H1 (cell line): ENCODE data around the gene SDHAF2. TPM values are rescaled to one million over a fixed set of nuclear protein-coding genes. Genes with fewer than 3 reads are reported as not detected.

Source experiments
- CTCF ChIA-PET: fragments of 300-600 bp; sonication (Branson Sonifier 250); formaldehyde crosslinking; loops from one replicate; lab custom pipeline; 2021; ENCODE audit not compliant: partially characterized antibody; lab: Charles Lee
- POLR2A ChIA-PET: fragments of 300-600 bp; sonication (Branson Sonifier 250); formaldehyde crosslinking; loops from one replicate; lab custom pipeline; 2021; ENCODE audit warnings: inconsistent platforms; ENCODE audit not compliant: partially characterized antibody; lab: Charles Lee
- DNase-seq, 2 experiments: peaks; one replicate each; pipeline versions ENCODE4 v3.0.0 to v3.0.0-alpha.2; 2010 to 2022; ENCODE audit warnings: low spot score in 2 of 2, low read depth in 1 of 2, mixed read lengths in 1 of 2
- FAIRE-seq: peaks from 2 replicates; lab custom pipeline; 2011; peaks lifted over from hg19 to GRCh38; lab: Jason Lieb, UNC
- H2AFZ ChIP-seq: 2 replicates; pipeline ENCODE4 v1.8.1; 2012; ENCODE audit warnings: low read length, inconsistent platforms
- H2AK5ac ChIP-seq: 2 replicates; pipeline ENCODE4 v1.6.1; 2013; ENCODE audit warnings: low read depth, low read length
- H2BK120ac ChIP-seq: replicated peaks from 2 replicates; pipeline ENCODE3; 2013; ENCODE audit warnings: low read depth, low read length, inconsistent platforms
- H2BK12ac ChIP-seq: 2 replicates; pipeline ENCODE4 v1.6.1; 2013; ENCODE audit warnings: low read depth, low read length
- H2BK15ac ChIP-seq: 2 replicates; pipeline ENCODE4 v1.6.1; 2013; ENCODE audit warnings: low read length
- H2BK20ac ChIP-seq: 2 replicates; pipeline ENCODE4 v1.6.1; 2013; ENCODE audit warnings: low read length
- H2BK5ac ChIP-seq: 2 replicates; pipeline ENCODE4 v1.6.1; 2013; ENCODE audit warnings: low read depth, low read length
- H3K14ac ChIP-seq: 2 replicates; pipeline ENCODE4 v1.6.1; 2013; ENCODE audit warnings: inconsistent platforms; ENCODE audit not compliant: insufficient read length
- H3K18ac ChIP-seq: 2 replicates; pipeline ENCODE4 v1.6.1; 2013; ENCODE audit warnings: low read length; ENCODE audit errors: extremely low read depth
- H3K23ac ChIP-seq: 2 replicates; pipeline ENCODE4 v1.6.1; 2013; ENCODE audit warnings: inconsistent platforms; ENCODE audit not compliant: insufficient read length
- H3K23me2 ChIP-seq: 2 replicates; pipeline ENCODE4 v1.6.1; 2013; ENCODE audit warnings: low read depth, low read length
- H3K27ac ChIP-seq: 2 replicates; pipeline ENCODE4 v1.6.1; 2011; ENCODE audit warnings: low read depth, low read length, inconsistent platforms
- H3K27me3 ChIP-seq, 4 experiments: replicated peaks in 1 of 4; 1 replicate in 1 of 4; 2 replicates in 3 of 4; pipeline versions ENCODE4 v1.6.1 to v1.8.1; 2011 to 2013; ENCODE audit warnings: low read length in 3 of 4, mild to moderate bottlenecking in 3 of 4, inconsistent platforms in 2 of 4, mixed read lengths in 2 of 4, moderate library complexity in 1 of 4; ENCODE audit not compliant: control insufficient read depth in 3 of 4, insufficient read depth in 3 of 4; ENCODE audit errors: extremely low read depth in 1 of 4
- H3K36me3 ChIP-seq, 4 experiments: 2 replicates each; pipeline versions ENCODE4 v1.6.1 to v1.8.1; 2011 to 2013; ENCODE audit warnings: mild to moderate bottlenecking in 4 of 4, low read length in 3 of 4, moderate library complexity in 2 of 4, control low read depth in 1 of 4, inconsistent platforms in 1 of 4; ENCODE audit not compliant: insufficient read depth in 4 of 4, control insufficient read depth in 2 of 4
- H3K4ac ChIP-seq: replicated peaks from 2 replicates; pipeline ENCODE3; 2013; ENCODE audit warnings: low read length, low read depth, mixed read lengths, inconsistent platforms; ENCODE audit not compliant: insufficient read length
- H3K4me1 ChIP-seq, 4 experiments: replicated peaks in 1 of 4; 1 replicate in 1 of 4; 2 replicates in 3 of 4; pipeline versions ENCODE4 v1.6.1 to v1.8.1; 2011 to 2013; ENCODE audit warnings: low read length in 3 of 4, inconsistent platforms in 2 of 4, mixed read lengths in 1 of 4; ENCODE audit not compliant: insufficient read depth in 4 of 4, control insufficient read depth in 3 of 4
- H3K4me2 ChIP-seq, 2 experiments: 2 replicates each; pipeline versions ENCODE4 v1.6.1 to v1.8.1; 2011 to 2013; ENCODE audit warnings: low read depth in 2 of 2, low read length in 2 of 2, control low read depth in 1 of 2, inconsistent platforms in 1 of 2, mild to moderate bottlenecking in 1 of 2; ENCODE audit not compliant: insufficient read depth in 1 of 2
- H3K4me3 ChIP-seq, 4 experiments: fragments of 200-600, 300-600 bp in 1 of 4; sonication (generic), shearing (Covaris generic), sonication (Bioruptor Twin) in 1 of 4; 2 replicates each; pipeline versions ENCODE4 v1.5.1 to v1.8.1; 2011 to 2016; ENCODE audit warnings: low read length in 4 of 4, low read depth in 3 of 4, control low read depth in 2 of 4, inconsistent platforms in 2 of 4, mild to moderate bottlenecking in 2 of 4, mixed read lengths in 1 of 4, moderate library complexity in 1 of 4; ENCODE audit not compliant: insufficient read depth in 2 of 4; ENCODE audit errors: extremely low read depth in 1 of 4
- H3K56ac ChIP-seq: replicated peaks from 2 replicates; pipeline ENCODE3; 2013; ENCODE audit warnings: low read depth, mild to moderate bottlenecking, mixed read lengths, low read length, inconsistent platforms; ENCODE audit not compliant: insufficient read length
- H3K79me1 ChIP-seq: 2 replicates; pipeline ENCODE4 v1.6.1; 2013; ENCODE audit warnings: low read depth, low read length, control low read depth
- H3K79me2 ChIP-seq, 2 experiments: 2 replicates each; pipeline versions ENCODE4 v1.6.1 to v1.8.1; 2012 to 2013; ENCODE audit warnings: low read length in 2 of 2, mild to moderate bottlenecking in 2 of 2, inconsistent platforms in 1 of 2; ENCODE audit not compliant: insufficient read depth in 2 of 2, control insufficient read depth in 1 of 2
- H3K9ac ChIP-seq, 4 experiments: replicated peaks in 1 of 4; 1 replicate in 1 of 4; 2 replicates in 3 of 4; pipeline versions ENCODE4 v1.6.1 to v1.8.1; 2011 to 2013; ENCODE audit warnings: low read depth in 3 of 4, low read length in 3 of 4, control low read depth in 2 of 4, mild to moderate bottlenecking in 2 of 4, moderate library complexity in 2 of 4, inconsistent platforms in 1 of 4; ENCODE audit errors: extremely low read depth in 1 of 4
- H3K9me3 ChIP-seq, 2 experiments: 2 replicates each; pipeline versions ENCODE4 v1.6.1 to v1.8.1; 2012 to 2013; ENCODE audit warnings: mild to moderate bottlenecking in 2 of 2, moderate library complexity in 2 of 2, control low read depth in 1 of 2, inconsistent platforms in 1 of 2, low read depth in 1 of 2, low read length in 1 of 2, mixed read lengths in 1 of 2; ENCODE audit not compliant: insufficient read depth in 2 of 2
- H4K20me1 ChIP-seq, 2 experiments: replicated peaks in 1 of 2; 2 replicates each; pipeline versions ENCODE3 to v1.8.1; 2011 to 2013; ENCODE audit warnings: inconsistent platforms in 2 of 2, low read length in 2 of 2, mild to moderate bottlenecking in 1 of 2; ENCODE audit not compliant: insufficient read depth in 2 of 2, control insufficient read depth in 1 of 2
- H4K5ac ChIP-seq: 2 replicates; pipeline ENCODE4 v1.6.1; 2013; ENCODE audit warnings: low read length, low read depth, mixed read lengths, inconsistent platforms; ENCODE audit not compliant: insufficient read length
- H4K8ac ChIP-seq: 2 replicates; pipeline ENCODE4 v1.8.0; 2013; ENCODE audit warnings: mild to moderate bottlenecking, moderate library complexity, low read length, inconsistent platforms; ENCODE audit not compliant: insufficient read depth; ENCODE audit errors: extremely low read depth
- H4K91ac ChIP-seq: replicated peaks from 2 replicates; pipeline ENCODE3; 2013; ENCODE audit warnings: low read length, mixed read lengths, inconsistent platforms; ENCODE audit not compliant: insufficient read length
- BACH1 ChIP-seq: IDR thresholded peaks from 2 replicates; pipeline ENCODE4 v1.6.1; 2012; ENCODE audit warnings: low read length, improper control_type of control experiment
- POLR2A ChIP-seq, 2 experiments: IDR thresholded peaks; 1 replicate in 1 of 2; 2 replicates in 1 of 2; pipeline ENCODE4 v1.6.1; 2011; ENCODE audit warnings: low read depth in 2 of 2, low read length in 2 of 2, mild to moderate bottlenecking in 2 of 2; ENCODE audit errors: control extremely low read depth in 1 of 2
- WGBS, 2 experiments: shearing (Covaris generic) in 1 of 2; methylation state at CpG; one replicate each; pipeline versions ENCODE4 v1.1.6 to v1.1.7; 2013 to 2015; ENCODE audit warnings: low lambda C conversion rate in 2 of 2, mixed read lengths in 2 of 2, inconsistent platforms in 1 of 2, low coverage in 1 of 2, missing lambda C conversion rate in 1 of 2; ENCODE audit not compliant: insufficient replicate concordance in 2 of 2, insufficient coverage in 1 of 2, insufficient read length in 1 of 2; ENCODE audit errors: extremely low coverage in 1 of 2, missing lambda C conversion rate in 1 of 2; 5-methylcytosine and 5-hydroxymethylcytosine counted together
- polyA plus RNA-seq, 7 experiments: library from polyadenylated mRNA; depleted of rRNA in 3 of 7; stranded (reverse) in 5 of 7; unstranded in 2 of 7; fragments of >200 nt in 5 of 7; fragments of 200-250 nt in 2 of 7; gene quantifications; 1 replicate in 5 of 7; 2 replicates in 1 of 7; 4 replicates in 1 of 7; pipeline versions ENCODE4 v1.2.1 to v1.2.3, GENCODE V29; 2011 to 2013; ENCODE audit warnings: missing spikeins in 2 of 7, mixed read lengths in 2 of 7
- total RNA-seq: library from RNA; stranded (reverse); fragmentation: NEBNext Ultra II Directional; extraction: Animal tissue kit (Norgen Biotek cat#: 25700); gene quantifications from 2 replicates; pipeline ENCODE4 v1.2.1, GENCODE V29; 2021

SDHAF2 gene
- total and polyA plus RNA-seq, 2 of the 8 experiments (the other 6 are each of a cell fraction or from before 2014, with no cell fraction given): 41.0 to 114 TPM

- no peak overlapping the region for H3K56ac ChIP-seq
- ChIA-PET CTCF (interaction anchor here (0.7 to 57.8 kb wide), 32 partner anchors 9 to 248 kb away, joined by 3 to 2106 read pairs (median 4); partner anchors contain the start of genes CPSF7, LRRC10B and SDHAF2), POLR2A (interaction anchor here (0.8 to 2.3 kb wide), 10 partner anchors 11 to 85 kb away, joined by 3 to 16 read pairs (median 4); partner anchors contain the start of genes CPSF7, CYB561A3, SDHAF2 and TMEM138)
- peaks cover 0 to 22% of the 10 kb centered on the region in 2 experiments; a peak in 2 of 4 replicates for H3K79me2 ChIP-seq
- H4K20me1 ChIP-seq: peaks cover 7 to 8% of the 10 kb centered on the region in 2 experiments
- H3K36me3 ChIP-seq: peaks cover 14 to 46% (median 28%) of the 10 kb centered on the region in 4 experiments
- H3K4me2 ChIP-seq: no peak overlapping the region
- H2BK15ac ChIP-seq: no peak overlapping the region
- no peak overlapping the region for H3K27ac ChIP-seq
- no peak overlapping the region for H3K14ac ChIP-seq
- H2AFZ ChIP-seq: no peak overlapping the region
- no peak overlapping the region for H4K8ac ChIP-seq
- H3K9me3 ChIP-seq: no peaks in the 10 kb centered on the region
- H2AK5ac ChIP-seq: no peak overlapping the region
- no peak overlapping the region for H2BK5ac ChIP-seq
- peaks cover 0 to 3% (median under 1%) of the 10 kb centered on the region in 4 experiments; a peak in 2 of 7 replicates for H3K4me1 ChIP-seq
- H3K23ac ChIP-seq: no peak overlapping the region
- peaks cover 6% of the 10 kb centered on the region; the same call in 1 of the 2 replicates for H3K79me1 ChIP-seq
- 87% methylated on average over 4 of the region's 4 CpGs; no CpG with 5 or more reads in 1 of the 2 experiments for WGBS, 2 experiments
- H2BK20ac ChIP-seq: no peak overlapping the region
- TF ChIP-seq BACH1 (no peak), POLR2A (IDR thresholded peaks at IDR 0.05; ENCODE audit: control extremely low read depth in 1 of 2, low read depth in 2 of 2, low read length in 2 of 2) (0 out of 3 replicates have a peak, but pooled peaks of 1 of the 2 experiments have one; percentile 4)
- no peak overlapping the region for H2BK120ac ChIP-seq
- H3K9ac ChIP-seq: no peak overlapping the region
- H3K27me3 ChIP-seq: no peaks in the 10 kb centered on the region
- H2BK12ac ChIP-seq: no peak overlapping the region
- no peak overlapping the region for H3K4me3 ChIP-seq
- no peak for FAIRE-seq
- no peak overlapping the region for H3K4ac ChIP-seq
- H3K23me2 ChIP-seq: no peaks in the 10 kb centered on the region
- no peak overlapping the region for H3K18ac ChIP-seq
- no peak overlapping the region for H4K5ac ChIP-seq
- H4K91ac ChIP-seq: no peak overlapping the region
- no peak for DNase-seq
These were observed 15.6 kb downstream of the SDHAF2 start for GRCh38 chr11:61445516-61445915.
